ENCODE measurements around the gene TSHZ2.

Gene TSHZ2

DNA sequence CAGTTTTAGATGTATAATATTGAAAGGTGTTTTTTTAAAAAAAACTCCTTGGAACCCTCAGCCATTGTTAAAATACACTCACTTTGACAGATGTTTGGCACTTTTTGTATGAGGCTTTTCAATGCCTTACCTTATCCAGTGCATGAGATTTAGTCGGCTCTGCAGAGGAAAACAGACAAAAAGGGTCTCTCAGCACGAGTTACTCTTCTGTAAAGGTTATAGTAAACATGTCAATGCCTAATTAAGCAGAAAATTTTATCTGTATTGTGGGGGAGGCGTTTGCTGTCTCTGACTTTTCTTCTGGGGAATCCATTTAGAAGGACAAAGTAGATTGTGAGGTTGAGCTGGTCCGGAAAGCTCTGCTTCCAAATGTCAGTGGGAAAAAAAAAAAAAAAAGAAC, 278.3 kb downstream of the TSHZ2 start:
- no peak for DNase-seq (ENCODE audit: low read depth)

DNA sequence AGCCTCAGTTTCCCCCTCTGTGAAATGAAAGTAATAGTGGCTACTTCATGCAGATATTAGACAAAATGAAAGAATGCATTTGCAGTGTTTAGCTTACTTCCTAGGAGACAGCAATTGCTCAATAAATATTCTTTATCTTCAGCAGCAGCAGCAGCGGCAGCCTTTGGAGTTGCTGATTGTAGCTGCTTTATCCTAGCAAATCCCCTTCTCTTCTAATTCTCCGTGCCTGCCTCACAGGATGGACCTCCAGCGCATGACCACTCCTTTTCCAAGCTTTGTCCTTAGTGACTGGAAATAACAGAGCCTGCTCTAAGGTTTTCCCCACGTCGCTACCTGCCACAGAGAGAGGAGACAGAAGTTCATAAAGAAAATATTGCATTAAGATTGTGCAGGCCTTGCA, 279.8 kb downstream of the TSHZ2 start:
- no peak for DNase-seq (ENCODE audit: low read depth)

DNA sequence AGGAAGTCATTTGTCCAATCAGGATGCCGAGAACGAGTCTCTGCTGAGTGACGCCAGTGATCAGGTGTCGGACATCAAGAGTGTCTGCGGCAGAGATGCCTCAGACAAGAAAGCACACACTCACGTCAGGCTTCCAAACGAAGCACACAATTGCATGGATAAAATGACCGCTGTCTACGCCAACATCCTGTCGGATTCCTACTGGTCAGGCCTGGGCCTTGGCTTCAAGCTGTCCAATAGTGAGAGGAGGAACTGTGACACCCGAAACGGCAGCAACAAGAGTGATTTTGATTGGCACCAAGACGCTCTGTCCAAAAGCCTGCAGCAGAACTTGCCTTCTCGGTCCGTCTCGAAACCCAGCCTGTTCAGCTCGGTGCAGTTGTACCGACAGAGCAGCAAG, 281.5 kb downstream of the TSHZ2 start:
- no peak for DNase-seq (ENCODE audit: low read depth)

DNA sequence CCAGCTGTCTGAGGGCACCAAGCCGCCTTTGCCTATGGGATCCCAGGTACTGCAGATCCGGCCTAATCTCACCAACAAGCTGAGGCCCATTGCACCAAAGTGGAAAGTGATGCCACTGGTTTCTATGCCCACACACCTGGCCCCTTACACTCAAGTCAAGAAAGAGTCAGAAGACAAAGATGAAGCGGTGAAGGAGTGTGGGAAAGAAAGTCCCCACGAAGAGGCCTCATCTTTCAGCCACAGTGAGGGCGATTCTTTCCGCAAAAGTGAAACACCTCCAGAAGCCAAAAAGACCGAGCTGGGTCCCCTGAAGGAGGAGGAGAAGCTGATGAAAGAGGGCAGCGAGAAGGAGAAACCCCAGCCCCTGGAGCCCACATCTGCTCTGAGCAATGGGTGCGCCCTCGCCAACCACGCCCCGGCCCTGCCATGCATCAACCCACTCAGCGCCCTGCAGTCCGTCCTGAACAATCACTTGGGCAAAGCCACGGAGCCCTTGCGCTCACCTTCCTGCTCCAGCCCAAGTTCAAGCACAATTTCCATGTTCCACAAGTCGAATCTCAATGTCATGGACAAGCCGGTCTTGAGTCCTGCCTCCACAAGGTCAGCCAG, 283.0 kb downstream of the TSHZ2 start:
- DNase-seq (ENCODE audit: low read depth), result no peak

DNA sequence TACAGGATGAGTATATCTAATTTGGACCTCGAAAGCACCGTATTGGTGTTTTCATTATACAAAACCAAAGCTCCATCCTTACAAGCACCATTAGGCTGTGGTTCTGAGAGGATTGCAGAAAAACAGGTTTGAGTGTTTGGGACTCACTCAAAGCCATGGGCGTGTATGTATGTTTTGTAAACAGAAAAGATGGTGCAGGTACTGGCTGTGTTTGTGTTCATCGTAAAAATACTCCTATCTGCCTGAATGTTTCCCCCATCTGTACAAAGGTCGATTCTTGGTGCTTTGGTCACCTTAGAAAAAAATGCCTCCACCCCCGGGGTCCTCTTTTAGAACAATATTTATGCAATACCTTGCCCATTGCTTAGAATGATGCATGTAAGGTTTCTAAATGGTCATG, 286.6 kb downstream of the TSHZ2 start:
- no peak for DNase-seq (ENCODE audit: low read depth)

DNA sequence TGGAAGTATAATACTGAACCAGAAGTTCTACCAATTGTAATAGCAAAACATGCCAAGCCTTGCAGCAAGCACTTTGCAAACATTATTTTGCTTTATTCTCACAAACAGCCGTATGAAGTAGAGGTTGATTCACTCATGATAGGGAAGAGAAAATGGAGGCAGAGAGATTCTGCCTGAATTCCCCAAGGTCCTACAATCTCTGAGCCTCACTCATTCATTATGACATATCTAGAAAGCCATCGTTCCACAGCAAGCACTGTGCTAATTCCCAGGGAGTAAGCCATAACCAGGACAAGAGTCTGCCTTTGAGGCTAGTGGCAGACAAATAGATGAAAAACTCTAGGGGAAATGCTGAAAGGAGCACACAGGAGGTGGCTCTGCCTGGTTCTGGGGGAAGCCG, 288.0 kb downstream of the TSHZ2 start:
- DNase-seq (ENCODE audit: low read depth), result no peak

DNA sequence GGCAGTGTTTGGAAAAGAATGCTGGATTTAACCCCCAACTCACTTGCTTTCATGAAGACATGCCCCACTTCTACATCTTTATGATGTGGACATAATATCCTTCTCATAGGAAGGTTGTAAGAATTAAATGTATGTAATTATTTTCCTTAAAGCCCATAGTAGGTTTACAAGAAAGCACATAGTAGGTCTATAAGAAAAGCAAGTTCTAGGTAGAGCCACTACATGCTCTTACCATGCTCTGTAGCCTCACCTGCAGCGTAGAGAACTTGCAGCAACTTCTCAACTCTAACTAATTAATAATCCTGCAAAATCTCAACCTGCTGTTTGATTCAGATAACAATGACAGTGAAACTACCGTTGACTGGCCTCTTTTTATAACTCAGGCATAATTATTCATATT, 288.4 kb downstream of the TSHZ2 start:
- no peak for DNase-seq (ENCODE audit: low read depth)

DNA sequence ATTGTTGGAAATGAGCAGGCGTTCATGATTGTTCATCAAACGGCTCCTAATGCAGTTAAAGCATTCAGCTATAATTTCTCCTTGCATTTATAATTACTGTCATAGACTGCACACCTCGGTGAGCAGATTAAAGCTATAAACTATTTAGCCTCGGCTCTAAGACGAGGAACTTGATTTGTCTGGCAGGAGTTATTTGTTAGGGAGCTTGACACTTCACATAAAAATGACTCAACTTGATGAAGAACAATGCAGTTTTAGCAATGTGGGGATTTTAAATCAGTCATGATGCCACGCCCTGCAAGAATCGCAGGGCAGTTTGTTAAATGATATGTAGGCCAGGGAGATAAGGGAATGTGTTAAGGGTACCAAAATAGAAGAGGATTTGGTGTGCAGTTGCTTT, 290.2 kb downstream of the TSHZ2 start:
- DNase-seq (ENCODE audit: low read depth), result no peak

DNA sequence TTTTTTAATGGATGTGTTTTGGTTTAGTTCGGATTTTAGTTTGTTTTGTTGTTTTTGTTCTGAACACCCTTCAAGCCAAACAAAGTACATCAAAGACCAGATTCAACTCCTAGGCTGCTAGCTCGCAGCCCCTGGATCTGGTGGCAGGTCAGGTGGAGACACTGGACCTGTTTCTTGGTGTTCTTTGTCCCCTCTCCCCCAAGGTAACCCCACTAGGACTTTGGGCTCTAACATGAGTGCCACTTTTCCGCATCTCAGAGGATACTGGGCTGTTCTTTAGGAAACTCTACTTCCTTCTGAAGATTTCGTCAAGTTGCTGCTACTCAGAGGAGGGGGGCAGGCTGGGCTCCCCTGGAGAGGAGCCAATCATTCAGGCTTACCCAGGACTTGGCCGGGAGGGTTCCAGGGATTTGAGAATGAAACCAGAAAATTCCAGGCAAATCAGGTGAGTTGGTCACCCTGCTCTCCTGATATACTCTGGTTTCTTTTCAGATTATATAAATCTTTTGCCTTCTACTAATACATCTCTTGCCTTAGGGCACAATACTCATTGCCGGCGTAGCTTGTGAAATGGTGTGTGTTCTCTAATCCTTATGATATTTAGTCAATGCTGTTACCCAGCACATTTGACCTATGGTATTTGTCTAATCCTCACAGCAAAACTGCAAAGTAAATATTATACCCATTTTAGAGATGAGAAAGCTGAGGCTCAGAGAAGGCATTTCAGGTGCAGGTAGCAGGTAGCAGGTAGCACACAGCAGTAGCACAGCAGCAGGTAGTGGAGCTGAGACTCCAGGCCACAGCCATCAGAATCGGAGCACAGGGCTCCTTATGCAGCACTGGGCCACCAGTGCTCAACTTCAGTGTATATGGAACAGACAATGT, 291.6 kb downstream of the TSHZ2 start:
- DNase-seq (ENCODE audit: low read depth), result no peak

DNA sequence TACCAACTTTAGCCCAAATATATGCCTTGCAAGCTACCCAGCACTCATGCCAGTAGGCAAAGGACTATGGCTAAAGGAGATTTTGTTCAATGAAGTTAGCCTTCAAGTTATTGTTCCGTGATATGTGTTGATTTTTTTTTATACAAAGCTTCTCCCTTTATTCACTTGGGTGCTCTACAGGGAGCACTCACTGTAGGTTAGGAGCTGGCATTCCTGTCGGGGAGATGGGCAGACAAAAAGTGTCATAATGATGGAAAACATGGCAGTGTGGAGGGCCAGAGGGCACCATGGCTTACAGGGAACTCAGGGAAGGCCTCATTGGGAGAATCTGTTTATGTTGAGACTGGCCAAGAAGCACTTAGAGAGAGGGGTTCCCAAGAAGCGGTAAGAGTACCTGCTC, 292.4 kb downstream of the TSHZ2 start:
- no peak for DNase-seq (ENCODE audit: low read depth)

DNA sequence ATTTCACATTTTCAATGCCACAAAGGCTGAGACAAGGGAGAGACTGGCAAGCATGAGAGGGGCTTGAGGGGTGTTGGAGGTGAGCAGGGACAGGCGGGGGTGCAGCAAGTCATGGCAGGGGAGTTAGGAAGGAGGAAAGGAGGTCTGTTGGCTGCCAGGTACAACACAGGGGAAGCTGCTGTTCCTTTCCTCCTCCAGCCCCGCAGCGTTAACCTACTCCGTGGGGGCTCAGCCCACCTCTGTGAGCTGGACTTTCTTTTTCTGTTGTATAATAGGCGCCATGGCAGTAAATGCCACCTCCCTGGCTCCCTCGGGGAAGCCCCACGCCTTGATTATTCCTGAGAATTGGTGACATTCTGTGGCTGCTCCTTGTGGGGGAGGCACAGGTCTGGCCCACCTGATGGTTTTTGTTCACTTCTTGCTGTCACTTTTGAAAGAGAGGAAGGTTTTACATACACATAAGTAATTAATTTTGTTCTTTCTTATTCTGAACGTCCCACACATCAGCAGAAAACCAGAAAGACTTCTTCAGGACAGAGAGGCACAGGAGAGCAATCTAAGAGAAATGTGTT, 293.2 kb downstream of the TSHZ2 start:
- no peak for DNase-seq (ENCODE audit: low read depth)

DNA sequence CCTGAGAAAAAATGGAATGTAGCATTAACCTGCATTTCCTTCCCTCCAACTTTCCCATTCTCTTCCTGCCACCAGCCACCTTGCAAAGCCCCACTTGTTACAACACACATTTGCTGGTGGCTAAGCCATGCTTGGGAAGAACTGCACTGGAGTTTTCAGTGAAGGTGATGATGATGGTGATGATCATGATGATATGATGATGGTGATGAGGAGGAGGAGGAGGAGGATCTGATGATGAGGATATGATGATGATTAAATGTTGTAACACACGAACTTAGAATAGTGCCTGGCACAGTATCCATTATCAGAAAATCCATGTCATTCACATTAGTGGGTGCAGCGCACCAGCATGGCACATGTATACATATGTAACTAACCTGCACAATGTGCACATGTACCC, 297.2 kb downstream of the TSHZ2 start:
- DNase-seq (ENCODE audit: low read depth), result no peak

DNA sequence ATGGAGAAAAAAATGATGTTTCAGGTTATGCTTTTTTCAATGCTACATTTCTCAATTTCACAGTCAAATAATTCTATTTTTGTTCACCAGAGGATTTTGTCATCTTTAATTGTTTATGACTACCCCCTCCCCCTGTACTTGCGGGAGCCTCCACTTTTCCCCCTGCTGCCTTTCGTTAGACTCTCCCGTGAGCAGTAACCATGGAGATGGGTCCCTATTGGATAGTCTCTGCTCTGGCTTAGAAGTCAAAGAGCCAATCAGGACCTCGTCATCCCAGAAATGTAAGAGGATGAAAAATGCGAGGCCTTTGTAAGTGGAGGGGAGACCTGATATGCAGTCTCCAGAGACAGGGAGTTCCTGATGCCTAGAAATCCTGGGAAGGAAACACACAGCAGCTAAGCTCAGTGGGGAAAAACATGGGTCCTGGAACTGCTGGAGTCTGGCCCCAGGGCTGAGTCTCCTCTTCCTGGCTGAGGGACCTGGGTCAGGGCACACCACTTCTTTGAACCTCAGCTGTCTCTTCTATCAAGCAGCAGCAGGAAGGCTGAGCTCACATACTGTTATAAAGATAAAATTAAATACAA, 298.7 kb downstream of the TSHZ2 start:
- DNase-seq (ENCODE audit: low read depth), result no peak

DNA sequence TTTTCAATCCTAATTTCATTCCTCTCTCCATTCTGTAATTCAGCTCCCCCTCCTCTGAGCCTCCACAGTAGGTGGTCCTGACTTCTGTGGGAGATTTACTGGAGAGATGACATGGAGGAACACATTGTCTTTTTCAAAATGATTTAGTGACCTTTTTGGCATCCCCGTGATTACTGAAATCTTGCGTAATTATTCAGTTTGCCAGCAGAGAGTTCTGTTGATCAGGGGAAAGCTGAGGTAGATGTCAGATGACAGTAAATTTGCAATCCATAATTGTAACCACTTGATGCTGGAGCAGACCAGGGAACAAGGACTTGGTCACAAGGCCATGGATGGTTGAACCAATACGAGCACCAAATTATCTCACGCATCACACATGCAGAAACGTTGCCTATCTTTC, 302.2 kb downstream of the TSHZ2 start:
- DNase-seq (ENCODE audit: low read depth), result no peak

DNA sequence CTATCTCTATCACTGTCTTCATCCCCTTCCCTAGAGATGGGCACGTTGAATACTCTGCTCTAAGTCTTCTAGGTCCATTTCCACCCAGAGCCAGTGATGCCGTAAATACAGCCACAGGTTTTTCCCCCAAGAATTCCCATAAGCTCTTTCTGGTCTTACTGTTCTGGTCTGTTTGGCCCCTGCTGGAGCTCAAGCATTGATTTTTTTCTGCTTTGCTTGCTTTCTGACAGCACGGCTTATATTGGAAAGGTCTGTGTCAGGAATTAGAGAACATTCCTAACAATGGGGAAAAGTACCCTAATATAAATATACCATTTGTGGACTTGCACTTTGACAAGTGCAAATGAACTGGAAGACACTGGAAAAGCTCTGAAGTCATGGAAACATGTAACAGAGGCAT, 302.6 kb downstream of the TSHZ2 start:
- DNase-seq (ENCODE audit: low read depth), result no peak

DNA sequence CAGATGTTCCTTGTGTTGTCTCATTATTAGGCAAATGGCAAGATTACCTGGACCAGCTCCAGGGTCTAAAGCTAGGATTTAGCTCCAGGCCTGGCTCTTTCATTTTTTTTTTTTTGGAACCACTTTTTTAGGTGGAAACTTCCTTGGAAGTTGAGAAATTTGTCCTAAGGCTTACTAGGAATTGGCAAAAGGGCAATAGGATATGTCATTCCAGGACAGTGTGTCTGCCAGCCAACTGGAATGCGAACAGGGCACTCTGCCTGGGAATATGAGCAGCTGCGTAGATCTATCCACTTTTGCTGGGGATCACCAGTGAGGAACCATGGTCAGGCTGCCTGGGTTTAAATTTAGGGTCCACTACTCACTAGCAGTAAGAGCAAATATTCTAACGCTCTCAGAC, 304.0 kb downstream of the TSHZ2 start:
- DNase-seq (ENCODE audit: low read depth), result no peak

DNA sequence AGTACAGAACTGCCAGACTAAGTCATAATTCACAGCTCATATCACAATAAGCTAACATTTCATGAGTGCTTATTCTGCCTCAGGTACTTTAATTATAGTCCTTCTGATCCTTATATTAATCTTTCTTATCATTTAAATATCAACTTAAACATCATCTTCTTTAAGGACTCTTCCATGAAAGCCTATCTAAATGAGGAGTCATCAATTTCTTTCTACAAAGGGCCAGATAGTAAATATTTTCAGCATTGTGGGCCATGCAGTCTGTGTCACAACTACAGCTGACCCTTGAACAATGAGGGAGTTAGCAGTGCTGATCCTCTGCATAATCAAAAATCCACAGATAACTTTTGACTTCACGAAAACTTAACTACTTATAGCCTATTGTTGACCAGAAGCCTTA, 306.4 kb downstream of the TSHZ2 start:
- no peak for DNase-seq (ENCODE audit: low read depth)

DNA sequence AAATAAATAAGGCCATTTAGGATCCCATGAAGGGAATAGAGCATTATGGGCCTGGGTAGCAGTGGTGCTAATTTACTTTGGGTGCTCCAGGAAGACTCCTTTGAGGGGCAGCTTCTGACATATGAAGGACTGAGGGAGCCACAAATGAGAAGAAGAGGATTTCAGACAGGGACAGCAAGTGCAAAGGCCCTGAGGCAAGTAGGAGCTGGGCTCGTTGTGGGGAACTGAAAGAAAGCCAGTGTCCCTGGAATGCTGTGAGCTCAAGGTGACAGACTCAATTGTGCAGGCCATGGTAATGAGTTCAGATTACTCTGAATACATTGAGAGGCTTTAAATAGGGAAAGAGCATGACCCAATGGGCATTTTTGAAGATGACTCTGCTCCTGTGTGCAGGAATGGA, 307.6 kb downstream of the TSHZ2 start:
- no peak for DNase-seq (ENCODE audit: low read depth)

DNA sequence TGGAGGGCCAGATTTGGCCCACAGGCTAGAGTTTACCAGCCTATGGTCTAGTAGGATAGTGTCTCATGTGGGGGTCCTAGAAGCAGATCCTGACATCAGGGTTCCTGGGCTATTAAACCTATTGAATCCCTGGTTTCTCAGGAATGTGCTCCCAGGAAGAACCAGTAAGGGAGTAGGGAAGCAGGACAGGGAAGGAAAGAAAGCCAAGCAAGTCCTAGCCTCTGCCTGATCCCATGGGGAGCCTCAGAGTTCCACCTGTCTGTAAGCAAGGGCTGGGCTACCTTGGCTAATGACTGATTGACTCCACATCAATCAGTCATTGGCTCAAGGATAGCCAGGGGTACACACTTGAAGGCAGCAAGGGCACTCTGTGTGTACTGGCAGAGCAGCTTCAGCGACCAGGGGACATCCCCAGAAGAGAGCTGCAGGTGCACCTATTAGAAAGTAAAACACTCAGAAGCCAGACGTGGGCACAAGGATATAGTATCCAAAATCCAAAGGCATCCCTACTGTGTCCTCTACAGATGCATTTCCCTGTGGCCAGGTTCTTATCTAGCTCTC, 309.5 kb downstream of the TSHZ2 start:
- DNase-seq (ENCODE audit: low read depth), result no peak

DNA sequence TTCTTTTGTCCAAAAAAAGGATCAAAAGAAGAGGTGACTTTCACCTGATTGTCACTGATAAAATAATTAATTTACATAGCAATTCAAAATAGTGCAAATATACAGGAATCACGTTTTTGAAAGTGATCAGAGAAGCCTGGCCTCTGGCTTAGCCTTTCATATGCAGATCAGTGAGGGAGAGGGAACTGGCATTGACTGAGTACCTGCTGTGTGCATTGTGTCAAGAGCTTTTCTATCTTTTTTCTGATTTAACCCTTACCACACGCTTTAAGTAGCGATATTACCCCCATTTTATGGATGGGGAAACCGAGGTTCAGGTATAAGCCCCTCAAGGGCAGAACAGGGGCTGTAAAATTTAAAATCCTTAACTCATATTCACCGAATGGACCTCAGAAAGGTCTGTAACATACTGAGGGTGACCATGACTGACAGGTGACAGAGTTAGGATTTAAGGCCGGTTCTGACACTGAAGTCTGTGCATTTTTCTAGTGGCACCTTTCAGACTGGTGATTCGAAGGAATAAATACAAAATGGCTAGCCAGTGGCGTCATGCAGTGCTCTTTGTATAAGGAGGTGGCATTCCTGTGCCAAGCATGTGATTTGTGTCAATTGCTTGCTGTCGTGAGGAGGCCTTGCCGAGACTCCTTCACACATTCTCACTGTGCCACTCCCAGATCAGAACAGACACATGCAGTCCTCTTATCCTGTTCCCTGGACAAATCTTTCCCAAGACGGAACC, 310.2 kb downstream of the TSHZ2 start:
- DNase-seq (ENCODE audit: low read depth), result no peak

DNA sequence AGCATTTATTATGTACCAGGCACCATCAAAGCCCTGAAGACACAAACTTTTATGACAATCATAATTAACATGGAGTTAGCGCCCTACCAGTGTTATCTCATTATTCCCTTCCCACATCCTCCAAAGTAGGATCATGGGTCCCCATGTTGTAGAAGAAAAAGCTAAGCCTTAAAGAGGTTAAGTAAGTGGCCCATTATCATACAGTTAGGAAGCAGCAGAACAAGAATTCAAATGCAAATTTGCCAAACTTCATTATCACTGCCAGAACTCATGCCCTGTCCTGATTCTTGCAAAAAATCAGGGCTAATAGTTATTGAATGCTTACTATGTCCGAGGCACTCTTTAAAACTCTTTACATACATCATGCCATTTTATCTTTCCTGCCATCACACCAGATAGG, 310.9 kb downstream of the TSHZ2 start:
- DNase-seq (ENCODE audit: low read depth), result no peak

DNA sequence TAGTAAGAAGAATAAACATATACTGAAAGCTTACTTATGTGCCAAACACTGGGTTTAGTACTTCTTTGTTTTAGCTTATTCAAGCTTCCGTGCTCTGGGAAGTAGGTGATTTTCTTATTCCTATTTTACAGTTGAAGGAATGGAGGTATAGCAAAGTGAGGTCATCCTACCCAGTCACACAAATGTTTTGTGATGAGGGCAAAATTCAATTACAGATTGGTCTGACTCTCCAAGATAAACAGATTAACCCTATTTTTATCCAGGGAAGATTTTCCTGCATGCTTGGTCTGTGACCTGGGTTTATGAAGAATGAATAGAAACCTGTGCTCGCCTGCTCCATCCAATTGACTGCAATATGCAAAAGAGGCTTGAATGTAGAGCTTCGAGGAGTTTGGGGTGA, 311.4 kb downstream of the TSHZ2 start:
- no peak for DNase-seq (ENCODE audit: low read depth)
